Measurements from ENCODE around the gene TBR1. TPM values are rescaled to one million over a fixed set of nuclear protein-coding genes. Genes with fewer than 3 reads are reported as not detected.

TBR1 gene
- under 0.01 TPM in 1 of 2 replicates, not detected in the other for polyA plus RNA-seq (2012; rRNA removed)
- polyA plus RNA-seq (2012; cell fraction: cytosol; rRNA removed): 0.01 TPM in 1 of 2 replicates, not detected in the other
- polyA plus RNA-seq (2012; cell fraction: nucleus; rRNA removed): 0.08 and 0.09 TPM in 2 replicates

DNA sequence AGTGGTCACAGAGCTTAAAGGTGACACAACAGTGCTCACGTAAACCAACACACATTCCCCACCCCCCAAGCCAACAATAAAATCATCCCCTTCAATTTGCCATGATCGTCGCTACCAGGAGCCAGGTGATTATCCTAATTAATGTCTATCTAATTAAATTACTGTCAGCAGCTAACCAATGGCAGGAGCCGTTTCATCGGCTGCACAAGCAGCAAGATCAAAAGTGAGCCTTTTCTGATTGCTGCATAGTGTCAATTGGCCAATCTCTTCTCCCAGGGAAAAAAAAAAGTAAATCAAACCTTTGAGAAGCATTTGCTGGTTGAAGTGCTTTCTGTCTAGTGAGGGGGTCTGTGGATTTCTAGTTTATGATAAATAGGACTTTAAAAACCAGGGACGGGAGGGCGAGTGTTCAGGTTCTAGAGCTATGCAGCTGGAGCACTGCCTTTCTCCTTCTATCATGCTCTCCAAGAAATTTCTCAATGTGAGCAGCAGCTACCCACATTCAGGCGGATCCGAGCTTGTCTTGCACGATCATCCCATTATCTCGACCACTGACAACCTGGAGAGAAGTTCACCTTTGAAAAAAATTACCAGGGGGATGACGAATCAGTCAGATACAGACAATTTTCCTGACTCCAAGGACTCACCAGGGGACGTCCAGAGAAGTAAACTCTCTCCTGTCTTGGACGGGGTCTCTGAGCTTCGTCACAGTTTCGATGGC lies at the start of gene TBR1:
TSS of gene TBR1 (plus strand) at position 311 of the 721 bp plus-strand sequence. CDS start at position 425, 114 bp downstream.
- Histone ChIP-seq H3K4me1 (ENCODE audit: control insufficient read depth in 1 of 2, insufficient read depth in 2 of 2, low read depth in 1 of 2, low read length in 1 of 2) (peaks cover 5 to 41% of the 10 kb centered on the region in 2 experiments; a peak in 1 of 4 replicates), H3K36me3 (replicated peaks in 1 of 2; ENCODE audit: control insufficient read depth in 1 of 2, insufficient read depth in 2 of 2, low read length in 1 of 2) (peaks cover 6 to 11% of the 10 kb centered on the region in 2 experiments), H4K20me1 (ENCODE audit: insufficient read depth) (no peaks in the 10 kb centered on the region), H3K27me3 (ENCODE audit: insufficient read depth) (peaks cover 55% of the 10 kb centered on the region), H3K4me2 (peak within 1 kb of the TSS; percentile 80), H2AFZ (ENCODE audit: low read depth) (no peak within 1 kb of the TSS; the same call in 1 of the 2 replicates), H3K9me2 (no peaks in the 10 kb centered on the region), H3K9me3 (no peaks in the 10 kb centered on the region), H3F3A (replicated peaks; ENCODE audit: insufficient read depth) (peaks cover 4% of the 10 kb centered on the region), H3K27ac (ENCODE audit: low read depth in 2 of 2, low read length in 1 of 2) (no peak within 1 kb of the TSS), H3K79me2 (ENCODE audit: insufficient read depth) (no peaks in the 10 kb centered on the region), H3K4me3 (ENCODE audit: low read depth in 2 of 2, low read length in 1 of 2) (peak within 1 kb of the TSS in 1 of 2 experiments; percentile 7; a peak in 2 of 4 replicates), H3K9ac (no peak within 1 kb of the TSS)
- ChIA-PET CTCF (interaction anchor here (1.6 to 2.0 kb wide), 4 partner anchors 9 to 186 kb away, joined by 3 to 5 read pairs (median 5); no protein-coding TSS in a partner anchor), POLR2A (interaction anchor here (0.6 kb wide), 1 partner anchor 39 kb away, joined by 3 read pairs; no protein-coding TSS in a partner anchor)
- WGBS (ENCODE audit: low lambda C conversion rate): 10% methylated on average over 13 of the region's 16 CpGs
- TF ChIP-seq NFIC (IDR thresholded peaks at IDR 0.05; ENCODE audit: borderline replicate concordance) (no peak), CHD2 (IDR thresholded peaks at IDR 0.05; ENCODE audit: low read length, partially characterized antibody) (no peak), TEAD4 (IDR thresholded peaks at IDR 0.05; ENCODE audit: borderline replicate concordance, insufficient read depth) (no peak), SIN3A (IDR thresholded peaks at IDR 0.05; ENCODE audit: borderline replicate concordance, low read depth, low read length) (no peak)
- peak; percentile 64 for DNase-seq

GRCh38 chr2:161367675-161368074 lies 48.4 kb upstream of the TBR1 start:
- H3K27ac ChIP-seq (ENCODE audit: low read depth in 2 of 2, low read length in 1 of 2): no peak overlapping the region
- no peak for DNase-seq
- no peaks in the 10 kb centered on the region for H3F3A ChIP-seq (replicated peaks; ENCODE audit: insufficient read depth)
- H3K4me2 ChIP-seq: no peak overlapping the region
- WGBS (ENCODE audit: low lambda C conversion rate): 96% methylated on average over 3 of the region's 3 CpGs
- no peaks in the 10 kb centered on the region for H3K27me3 ChIP-seq (ENCODE audit: insufficient read depth)
- peaks cover 4% of the 10 kb centered on the region; the same call in 1 of the 2 replicates for H3K9me3 ChIP-seq
- peaks cover 57 to 66% of the 10 kb centered on the region in 2 experiments for H3K36me3 ChIP-seq (replicated peaks in 1 of 2; ENCODE audit: control insufficient read depth in 1 of 2, insufficient read depth in 2 of 2, low read length in 1 of 2)
- no peak for TF ChIP-seq NRF1 (IDR thresholded peaks at IDR 0.05; ENCODE audit: low read depth, low read length)
- no peak for TF ChIP-seq GABPA (IDR thresholded peaks at IDR 0.05; ENCODE audit: low read depth)
- TF ChIP-seq SMC3 (IDR thresholded peaks at IDR 0.05; ENCODE audit: low read depth, low read length): no peak
- TF ChIP-seq, protein P1, sequence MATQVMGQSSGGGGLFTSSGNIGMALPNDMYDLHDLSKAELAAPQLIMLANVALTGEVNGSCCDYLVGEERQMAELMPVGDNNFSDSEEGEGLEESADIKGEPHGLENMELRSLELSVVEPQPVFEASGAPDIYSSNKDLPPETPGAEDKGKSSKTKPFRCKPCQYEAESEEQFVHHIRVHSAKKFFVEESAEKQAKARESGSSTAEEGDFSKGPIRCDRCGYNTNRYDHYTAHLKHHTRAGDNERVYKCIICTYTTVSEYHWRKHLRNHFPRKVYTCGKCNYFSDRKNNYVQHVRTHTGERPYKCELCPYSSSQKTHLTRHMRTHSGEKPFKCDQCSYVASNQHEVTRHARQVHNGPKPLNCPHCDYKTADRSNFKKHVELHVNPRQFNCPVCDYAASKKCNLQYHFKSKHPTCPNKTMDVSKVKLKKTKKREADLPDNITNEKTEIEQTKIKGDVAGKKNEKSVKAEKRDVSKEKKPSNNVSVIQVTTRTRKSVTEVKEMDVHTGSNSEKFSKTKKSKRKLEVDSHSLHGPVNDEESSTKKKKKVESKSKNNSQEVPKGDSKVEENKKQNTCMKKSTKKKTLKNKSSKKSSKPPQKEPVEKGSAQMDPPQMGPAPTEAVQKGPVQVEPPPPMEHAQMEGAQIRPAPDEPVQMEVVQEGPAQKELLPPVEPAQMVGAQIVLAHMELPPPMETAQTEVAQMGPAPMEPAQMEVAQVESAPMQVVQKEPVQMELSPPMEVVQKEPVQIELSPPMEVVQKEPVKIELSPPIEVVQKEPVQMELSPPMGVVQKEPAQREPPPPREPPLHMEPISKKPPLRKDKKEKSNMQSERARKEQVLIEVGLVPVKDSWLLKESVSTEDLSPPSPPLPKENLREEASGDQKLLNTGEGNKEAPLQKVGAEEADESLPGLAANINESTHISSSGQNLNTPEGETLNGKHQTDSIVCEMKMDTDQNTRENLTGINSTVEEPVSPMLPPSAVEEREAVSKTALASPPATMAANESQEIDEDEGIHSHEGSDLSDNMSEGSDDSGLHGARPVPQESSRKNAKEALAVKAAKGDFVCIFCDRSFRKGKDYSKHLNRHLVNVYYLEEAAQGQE (IDR thresholded peaks at IDR 0.05; ENCODE audit: low read depth, low read length): no peak
- TF ChIP-seq PBX3 (IDR thresholded peaks at IDR 0.05): no peak
- TF ChIP-seq, protein P2, sequence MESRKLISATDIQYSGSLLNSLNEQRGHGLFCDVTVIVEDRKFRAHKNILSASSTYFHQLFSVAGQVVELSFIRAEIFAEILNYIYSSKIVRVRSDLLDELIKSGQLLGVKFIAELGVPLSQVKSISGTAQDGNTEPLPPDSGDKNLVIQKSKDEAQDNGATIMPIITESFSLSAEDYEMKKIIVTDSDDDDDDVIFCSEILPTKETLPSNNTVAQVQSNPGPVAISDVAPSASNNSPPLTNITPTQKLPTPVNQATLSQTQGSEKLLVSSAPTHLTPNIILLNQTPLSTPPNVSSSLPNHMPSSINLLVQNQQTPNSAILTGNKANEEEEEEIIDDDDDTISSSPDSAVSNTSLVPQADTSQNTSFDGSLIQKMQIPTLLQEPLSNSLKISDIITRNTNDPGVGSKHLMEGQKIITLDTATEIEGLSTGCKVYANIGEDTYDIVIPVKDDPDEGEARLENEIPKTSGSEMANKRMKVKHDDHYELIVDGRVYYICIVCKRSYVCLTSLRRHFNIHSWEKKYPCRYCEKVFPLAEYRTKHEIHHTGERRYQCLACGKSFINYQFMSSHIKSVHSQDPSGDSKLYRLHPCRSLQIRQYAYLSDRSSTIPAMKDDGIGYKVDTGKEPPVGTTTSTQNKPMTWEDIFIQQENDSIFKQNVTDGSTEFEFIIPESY (IDR thresholded peaks at IDR 0.05; ENCODE audit: borderline replicate concordance, low read depth): no peak
- TF ChIP-seq, protein P3, sequence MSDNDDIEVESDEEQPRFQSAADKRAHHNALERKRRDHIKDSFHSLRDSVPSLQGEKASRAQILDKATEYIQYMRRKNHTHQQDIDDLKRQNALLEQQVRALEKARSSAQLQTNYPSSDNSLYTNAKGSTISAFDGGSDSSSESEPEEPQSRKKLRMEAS (IDR thresholded peaks at IDR 0.05; ENCODE audit: low read depth): no peak
- TF ChIP-seq EZH2phosphoT487 (IDR thresholded peaks at IDR 0.05; ENCODE audit: borderline replicate concordance, low read depth): no peak
- TF ChIP-seq SIN3A (IDR thresholded peaks at IDR 0.05; ENCODE audit: borderline replicate concordance, low read depth, low read length): no peak
- no peak for TF ChIP-seq MEF2A (IDR thresholded peaks at IDR 0.05; ENCODE audit: borderline replicate concordance, low read depth)
- TF ChIP-seq, protein P4, sequence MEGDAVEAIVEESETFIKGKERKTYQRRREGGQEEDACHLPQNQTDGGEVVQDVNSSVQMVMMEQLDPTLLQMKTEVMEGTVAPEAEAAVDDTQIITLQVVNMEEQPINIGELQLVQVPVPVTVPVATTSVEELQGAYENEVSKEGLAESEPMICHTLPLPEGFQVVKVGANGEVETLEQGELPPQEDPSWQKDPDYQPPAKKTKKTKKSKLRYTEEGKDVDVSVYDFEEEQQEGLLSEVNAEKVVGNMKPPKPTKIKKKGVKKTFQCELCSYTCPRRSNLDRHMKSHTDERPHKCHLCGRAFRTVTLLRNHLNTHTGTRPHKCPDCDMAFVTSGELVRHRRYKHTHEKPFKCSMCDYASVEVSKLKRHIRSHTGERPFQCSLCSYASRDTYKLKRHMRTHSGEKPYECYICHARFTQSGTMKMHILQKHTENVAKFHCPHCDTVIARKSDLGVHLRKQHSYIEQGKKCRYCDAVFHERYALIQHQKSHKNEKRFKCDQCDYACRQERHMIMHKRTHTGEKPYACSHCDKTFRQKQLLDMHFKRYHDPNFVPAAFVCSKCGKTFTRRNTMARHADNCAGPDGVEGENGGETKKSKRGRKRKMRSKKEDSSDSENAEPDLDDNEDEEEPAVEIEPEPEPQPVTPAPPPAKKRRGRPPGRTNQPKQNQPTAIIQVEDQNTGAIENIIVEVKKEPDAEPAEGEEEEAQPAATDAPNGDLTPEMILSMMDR (IDR thresholded peaks at IDR 0.05): no peak
- no peaks in the 10 kb centered on the region for H4K20me1 ChIP-seq (ENCODE audit: insufficient read depth)
- H3K79me2 ChIP-seq (ENCODE audit: insufficient read depth): peaks cover 45% of the 10 kb centered on the region
- POLR2A ChIA-PET: no interaction called here
- H3K4me3 ChIP-seq (ENCODE audit: low read depth in 2 of 2, low read length in 1 of 2): no peak overlapping the region
- H3K9ac ChIP-seq: no peak overlapping the region
- no peaks in the 10 kb centered on the region for H3K9me2 ChIP-seq
- CTCF ChIA-PET: no interaction called here
- peaks cover 0 to 2% of the 10 kb centered on the region in 2 experiments; a peak in 2 of 4 replicates for H3K4me1 ChIP-seq (ENCODE audit: control insufficient read depth in 1 of 2, insufficient read depth in 2 of 2, low read depth in 1 of 2, low read length in 1 of 2)
- H2AFZ ChIP-seq (ENCODE audit: low read depth): no peak overlapping the region
